WTC11 (cell line): ENCODE measurements around the gene PRR14L. TPM values are rescaled to one million over a fixed set of nuclear protein-coding genes. Genes with fewer than 3 reads are reported as not detected.

Experiments used
- ATAC-seq: fragments of 200-7000 bp; cut with Tn5 transposase; 2 replicates; pipeline ENCODE4 v1.10.0; 2021; ENCODE audit warnings: mild to moderate bottlenecking, moderate library complexity
- CTCF ChIA-PET: fragments of 300-600 bp; sonication (Branson Sonifier 250); formaldehyde crosslinking; loops from one replicate; lab custom pipeline; 2021; ENCODE audit warnings: antibody characterized with exemption; lab: Charles Lee
- POLR2A ChIA-PET: fragments of 350-600 bp; sonication (Branson Sonifier 250); formaldehyde crosslinking; loops from one replicate; lab custom pipeline; 2021; ENCODE audit warnings: antibody characterized with exemption; lab: Charles Lee
- DNase-seq: peaks from one replicate; pipeline ENCODE4 v3.0.0; 2021; ENCODE audit warnings: low spot score
- H3K27ac Mint-ChIP-seq: 2 replicates; pipeline ENCODE4 v1.8.0; 2021; ENCODE audit warnings: mixed read lengths
- H3K27me3 Mint-ChIP-seq: 2 replicates; pipeline ENCODE4 v1.8.0; 2021; ENCODE audit warnings: low read depth, mild to moderate bottlenecking, moderate library complexity, mixed read lengths
- H3K36me3 Mint-ChIP-seq: 2 replicates; pipeline ENCODE4 v1.8.0; 2021; ENCODE audit warnings: mixed read lengths
- H3K4me1 Mint-ChIP-seq: 2 replicates; pipeline ENCODE4 v1.8.0; 2022; ENCODE audit warnings: mixed read lengths
- H3K4me3 Mint-ChIP-seq: 2 replicates; pipeline ENCODE4 v1.8.0; 2021; ENCODE audit warnings: mild to moderate bottlenecking, moderate library complexity, mixed read lengths
- H3K9me3 Mint-ChIP-seq: 2 replicates; pipeline ENCODE4 v1.8.0; 2021; ENCODE audit warnings: mixed read lengths
- AFF4 ChIP-seq: sonication (generic); formaldehyde crosslinking; IDR thresholded peaks from 2 replicates; pipeline ENCODE4 v1.8.1; 2023; ENCODE audit warnings: mild to moderate bottlenecking, missing genetic modification reagents, borderline replicate concordance
- ATF2 ChIP-seq: sonication (generic); formaldehyde crosslinking; IDR thresholded peaks from 2 replicates; pipeline ENCODE4 v1.8.1; 2022; ENCODE audit warnings: low read depth, missing genetic modification reagents, borderline replicate concordance
- CREB1 ChIP-seq: sonication (generic); formaldehyde crosslinking; IDR thresholded peaks from 2 replicates; pipeline ENCODE4 v1.8.0; 2023; ENCODE audit warnings: mild to moderate bottlenecking, missing genetic modification reagents
- FOXP4 ChIP-seq: sonication (generic); formaldehyde crosslinking; IDR thresholded peaks from 2 replicates; pipeline ENCODE4 v1.8.0; 2022; ENCODE audit warnings: mild to moderate bottlenecking, missing genetic modification reagents
- OVOL2 ChIP-seq: fragments of 250-450 bp; sonication (Bioruptor Pico); IDR thresholded peaks from 2 replicates; pipeline ENCODE4 v1.9.0; 2021; ENCODE audit warnings: mild to moderate bottlenecking, borderline replicate concordance
- SMAD4 ChIP-seq: sonication (generic); formaldehyde crosslinking; IDR thresholded peaks from 2 replicates; pipeline ENCODE4 v1.8.0; 2022; ENCODE audit warnings: mild to moderate bottlenecking, missing genetic modification reagents
- SOX15 ChIP-seq: fragments of 250-450 bp; sonication (Bioruptor Pico); IDR thresholded peaks from 2 replicates; pipeline ENCODE4 v1.9.0; 2021; ENCODE audit warnings: mild to moderate bottlenecking
- ZBTB21 ChIP-seq: sonication (generic); formaldehyde crosslinking; IDR thresholded peaks from 2 replicates; pipeline ENCODE4 v1.8.1; 2023; ENCODE audit warnings: mild to moderate bottlenecking, missing genetic modification reagents, borderline replicate concordance
- ZNF121 ChIP-seq: sonication (generic); formaldehyde crosslinking; IDR thresholded peaks from 2 replicates; pipeline ENCODE4 v1.8.0; 2023; ENCODE audit warnings: missing genetic modification reagents
- ZNF396 ChIP-seq: fragments of 250-450 bp; sonication (Bioruptor Pico); IDR thresholded peaks from 2 replicates; pipeline ENCODE4 v1.8.0; 2021; ENCODE audit warnings: mild to moderate bottlenecking, moderate library complexity, borderline replicate concordance
- ZNF671 ChIP-seq: fragments of 250-450 bp; sonication (Bioruptor Pico); IDR thresholded peaks from 2 replicates; pipeline ENCODE4 v1.8.0; 2021; ENCODE audit warnings: mild to moderate bottlenecking
- total RNA-seq: library from RNA; stranded (reverse); gene quantifications from 3 replicates; pipeline ENCODE4 v1.2.3, GENCODE V29; 2021
- TF ChIP-seq, protein P1 (sequence below): fragments of 250-450 bp; sonication (Bioruptor Pico); IDR thresholded peaks from 2 replicates; pipeline ENCODE4 v1.9.0; 2021; ENCODE audit warnings: mild to moderate bottlenecking
- TF ChIP-seq, protein P2 (sequence below): sonication (generic); formaldehyde crosslinking; IDR thresholded peaks from 2 replicates; pipeline ENCODE4 v1.8.1; 2023; ENCODE audit warnings: mild to moderate bottlenecking, moderate library complexity, missing genetic modification reagents
- TF ChIP-seq, protein P3 (sequence below): sonication (generic); formaldehyde crosslinking; IDR thresholded peaks from 2 replicates; pipeline ENCODE4 v1.8.0; 2022; ENCODE audit warnings: missing genetic modification reagents
- TF ChIP-seq, protein P4 (sequence below): sonication (generic); formaldehyde crosslinking; IDR thresholded peaks from 2 replicates; pipeline ENCODE4 v1.8.0; 2022; ENCODE audit warnings: mild to moderate bottlenecking, missing genetic modification reagents

Gene PRR14L
- total RNA-seq, 1 experiment from 2014 or later, result 90.1 TPM

- TF ChIP-seq, protein P1, sequence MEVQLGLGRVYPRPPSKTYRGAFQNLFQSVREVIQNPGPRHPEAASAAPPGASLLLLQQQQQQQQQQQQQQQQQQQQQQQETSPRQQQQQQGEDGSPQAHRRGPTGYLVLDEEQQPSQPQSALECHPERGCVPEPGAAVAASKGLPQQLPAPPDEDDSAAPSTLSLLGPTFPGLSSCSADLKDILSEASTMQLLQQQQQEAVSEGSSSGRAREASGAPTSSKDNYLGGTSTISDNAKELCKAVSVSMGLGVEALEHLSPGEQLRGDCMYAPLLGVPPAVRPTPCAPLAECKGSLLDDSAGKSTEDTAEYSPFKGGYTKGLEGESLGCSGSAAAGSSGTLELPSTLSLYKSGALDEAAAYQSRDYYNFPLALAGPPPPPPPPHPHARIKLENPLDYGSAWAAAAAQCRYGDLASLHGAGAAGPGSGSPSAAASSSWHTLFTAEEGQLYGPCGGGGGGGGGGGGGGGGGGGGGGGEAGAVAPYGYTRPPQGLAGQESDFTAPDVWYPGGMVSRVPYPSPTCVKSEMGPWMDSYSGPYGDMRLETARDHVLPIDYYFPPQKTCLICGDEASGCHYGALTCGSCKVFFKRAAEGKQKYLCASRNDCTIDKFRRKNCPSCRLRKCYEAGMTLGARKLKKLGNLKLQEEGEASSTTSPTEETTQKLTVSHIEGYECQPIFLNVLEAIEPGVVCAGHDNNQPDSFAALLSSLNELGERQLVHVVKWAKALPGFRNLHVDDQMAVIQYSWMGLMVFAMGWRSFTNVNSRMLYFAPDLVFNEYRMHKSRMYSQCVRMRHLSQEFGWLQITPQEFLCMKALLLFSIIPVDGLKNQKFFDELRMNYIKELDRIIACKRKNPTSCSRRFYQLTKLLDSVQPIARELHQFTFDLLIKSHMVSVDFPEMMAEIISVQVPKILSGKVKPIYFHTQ (CRISPR knock-in tag), result no peak
- TF ChIP-seq FOXP4, result no peak
- no peak for TF ChIP-seq ATF2 (CRISPR knock-in tag)
- TF ChIP-seq ZNF396 (CRISPR knock-in tag), result no peak
These were observed 110.4 kb downstream of the PRR14L start (continued) for GRCh38 chr22:31639436-31640039.

DNA sequence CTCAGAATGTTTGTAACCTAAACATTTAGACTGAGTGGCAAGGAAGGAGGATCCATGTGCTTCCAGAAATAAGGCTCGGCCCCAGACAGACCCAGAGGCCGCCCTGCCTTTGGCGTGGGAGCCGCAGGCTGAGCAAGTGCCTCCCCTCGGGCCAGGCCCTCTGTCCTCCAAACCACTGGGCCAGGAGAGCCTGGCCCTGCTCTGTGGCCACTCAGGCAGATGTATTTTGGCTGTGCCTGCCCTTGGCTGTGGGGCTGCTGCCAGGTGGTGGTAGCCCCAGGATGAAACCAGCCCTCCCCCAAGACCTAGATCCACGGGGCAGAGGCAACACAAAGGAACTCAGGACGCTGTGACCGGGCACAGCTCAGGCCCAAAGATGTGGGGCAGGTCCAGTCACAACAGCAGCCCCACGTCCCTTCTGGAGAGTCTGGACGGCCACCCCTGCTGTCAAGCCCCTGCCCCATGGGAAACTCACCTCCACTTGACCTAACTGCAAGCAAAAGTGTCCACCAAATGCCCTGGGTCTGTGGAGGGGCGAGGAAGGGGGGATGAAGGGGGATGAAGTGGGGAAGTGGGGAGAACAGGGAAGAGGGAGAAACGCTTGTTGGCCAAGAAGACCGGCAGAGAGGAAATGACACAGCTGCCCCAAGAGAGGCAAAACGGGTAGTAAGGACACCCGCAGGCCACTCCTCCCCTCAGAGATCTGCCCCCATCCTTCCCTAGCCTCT is 111.9 kb downstream of the PRR14L start:
- TF ChIP-seq CREB1 (CRISPR knock-in tag) (no peak), AFF4 (no peak)
- Mint-ChIP-seq H3K36me3 (peaks cover 16% of the 10 kb centered on the region), H3K9me3 (no peaks in the 10 kb centered on the region), H3K27ac (peak overlapping the region; percentile 32; the same call in 1 of the 2 replicates), H3K27me3 (no peaks in the 10 kb centered on the region), H3K4me1 (peaks cover 5% of the 10 kb centered on the region), H3K4me3 (no peak overlapping the region)
- no peak for DNase-seq
- no peak for ATAC-seq
- ChIA-PET POLR2A (no interaction called here), CTCF (interaction anchor here (1.1 to 1.7 kb wide), 3 partner anchors 13 to 332 kb away, joined by 3 to 5 read pairs (median 5); no protein-coding TSS in a partner anchor)

DNA sequence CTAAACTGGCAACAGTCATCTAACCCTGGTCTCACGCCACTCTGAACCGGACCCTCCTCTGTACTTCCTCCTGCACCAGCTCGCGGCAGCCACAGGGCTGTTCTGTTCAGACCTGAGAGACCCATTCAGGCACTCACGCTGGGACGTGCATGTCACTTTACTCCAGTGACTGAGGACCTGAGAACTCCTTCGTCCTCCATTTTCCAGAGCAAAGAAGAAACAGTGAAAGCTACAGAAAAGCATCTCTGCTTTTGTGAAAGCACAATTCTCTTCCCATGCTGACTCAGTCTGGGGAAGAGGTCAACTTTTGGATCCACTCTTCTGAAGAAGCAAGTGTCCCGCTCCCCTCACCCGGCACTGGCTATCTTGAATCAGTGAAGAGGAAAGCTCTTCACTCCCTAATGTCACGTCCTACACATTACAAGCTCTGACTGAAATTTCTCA is 112.5 kb downstream of the PRR14L start:
- H3K27ac Mint-ChIP-seq, result peak overlapping the region; percentile 94; the same call in 1 of the 2 replicates
- no peaks in the 10 kb centered on the region for H3K9me3 Mint-ChIP-seq
- peak; percentile 47 for ATAC-seq
- DNase-seq, result no peak
- POLR2A ChIA-PET, result no interaction called here
- H3K4me1 Mint-ChIP-seq, result peaks cover 5% of the 10 kb centered on the region
- no peaks in the 10 kb centered on the region for H3K27me3 Mint-ChIP-seq
- peaks cover 13% of the 10 kb centered on the region for H3K36me3 Mint-ChIP-seq
- no peak overlapping the region for H3K4me3 Mint-ChIP-seq
- CTCF ChIA-PET, result interaction anchor here (1.1 kb wide), 2 partner anchors 13 to 186 kb away, joined by 3 to 5 read pairs; no protein-coding TSS in a partner anchor
- TF ChIP-seq, protein P2, sequence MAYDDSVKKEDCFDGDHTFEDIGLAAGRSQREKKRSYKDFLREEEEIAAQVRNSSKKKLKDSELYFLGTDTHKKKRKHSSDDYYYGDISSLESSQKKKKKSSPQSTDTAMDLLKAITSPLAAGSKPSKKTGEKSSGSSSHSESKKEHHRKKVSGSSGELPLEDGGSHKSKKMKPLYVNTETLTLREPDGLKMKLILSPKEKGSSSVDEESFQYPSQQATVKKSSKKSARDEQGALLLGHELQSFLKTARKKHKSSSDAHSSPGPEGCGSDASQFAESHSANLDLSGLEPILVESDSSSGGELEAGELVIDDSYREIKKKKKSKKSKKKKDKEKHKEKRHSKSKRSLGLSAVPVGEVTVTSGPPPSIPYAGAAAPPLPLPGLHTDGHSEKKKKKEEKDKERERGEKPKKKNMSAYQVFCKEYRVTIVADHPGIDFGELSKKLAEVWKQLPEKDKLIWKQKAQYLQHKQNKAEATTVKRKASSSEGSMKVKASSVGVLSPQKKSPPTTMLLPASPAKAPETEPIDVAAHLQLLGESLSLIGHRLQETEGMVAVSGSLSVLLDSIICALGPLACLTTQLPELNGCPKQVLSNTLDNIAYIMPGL (CRISPR knock-in tag), result no peak
- TF ChIP-seq ZBTB21 (CRISPR knock-in tag) (no peak), SMAD4 (CRISPR knock-in tag) (no peak), ZNF121 (CRISPR knock-in tag) (no peak), OVOL2 (CRISPR knock-in tag) (no peak), ZNF671 (CRISPR knock-in tag) (no peak), SOX15 (CRISPR knock-in tag) (no peak)
- TF ChIP-seq, protein P3, sequence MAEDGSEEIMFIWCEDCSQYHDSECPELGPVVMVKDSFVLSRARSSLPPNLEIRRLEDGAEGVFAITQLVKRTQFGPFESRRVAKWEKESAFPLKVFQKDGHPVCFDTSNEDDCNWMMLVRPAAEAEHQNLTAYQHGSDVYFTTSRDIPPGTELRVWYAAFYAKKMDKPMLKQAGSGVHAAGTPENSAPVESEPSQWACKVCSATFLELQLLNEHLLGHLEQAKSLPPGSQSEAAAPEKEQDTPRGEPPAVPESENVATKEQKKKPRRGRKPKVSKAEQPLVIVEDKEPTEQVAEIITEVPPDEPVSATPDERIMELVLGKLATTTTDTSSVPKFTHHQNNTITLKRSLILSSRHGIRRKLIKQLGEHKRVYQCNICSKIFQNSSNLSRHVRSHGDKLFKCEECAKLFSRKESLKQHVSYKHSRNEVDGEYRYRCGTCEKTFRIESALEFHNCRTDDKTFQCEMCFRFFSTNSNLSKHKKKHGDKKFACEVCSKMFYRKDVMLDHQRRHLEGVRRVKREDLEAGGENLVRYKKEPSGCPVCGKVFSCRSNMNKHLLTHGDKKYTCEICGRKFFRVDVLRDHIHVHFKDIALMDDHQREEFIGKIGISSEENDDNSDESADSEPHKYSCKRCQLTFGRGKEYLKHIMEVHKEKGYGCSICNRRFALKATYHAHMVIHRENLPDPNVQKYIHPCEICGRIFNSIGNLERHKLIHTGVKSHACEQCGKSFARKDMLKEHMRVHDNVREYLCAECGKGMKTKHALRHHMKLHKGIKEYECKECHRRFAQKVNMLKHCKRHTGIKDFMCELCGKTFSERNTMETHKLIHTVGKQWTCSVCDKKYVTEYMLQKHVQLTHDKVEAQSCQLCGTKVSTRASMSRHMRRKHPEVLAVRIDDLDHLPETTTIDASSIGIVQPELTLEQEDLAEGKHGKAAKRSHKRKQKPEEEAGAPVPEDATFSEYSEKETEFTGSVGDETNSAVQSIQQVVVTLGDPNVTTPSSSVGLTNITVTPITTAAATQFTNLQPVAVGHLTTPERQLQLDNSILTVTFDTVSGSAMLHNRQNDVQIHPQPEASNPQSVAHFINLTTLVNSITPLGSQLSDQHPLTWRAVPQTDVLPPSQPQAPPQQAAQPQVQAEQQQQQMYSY (CRISPR knock-in tag), result no peak
- TF ChIP-seq, protein P4, sequence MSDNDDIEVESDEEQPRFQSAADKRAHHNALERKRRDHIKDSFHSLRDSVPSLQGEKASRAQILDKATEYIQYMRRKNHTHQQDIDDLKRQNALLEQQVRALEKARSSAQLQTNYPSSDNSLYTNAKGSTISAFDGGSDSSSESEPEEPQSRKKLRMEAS, result no peak
